GM12891 (cell line): ENCODE data around the gene TECPR1.
A peak's percentile ranks its signal among the peaks of the same experiment; 100 is the strongest.

Experiments
- PAX5 ChIP-seq: IDR thresholded peaks from 2 replicates; pipeline ENCODE4 v1.6.1; 2011; ENCODE audit warnings: low read length, moderate library complexity, mild to moderate bottlenecking; ENCODE audit not compliant: insufficient read depth, severe bottlenecking
- POLR2A ChIP-seq: IDR thresholded peaks from 2 replicates; pipeline ENCODE4 v1.6.1; 2011; ENCODE audit warnings: low read depth, low read length, control low read depth
- POLR2AphosphoS5 ChIP-seq: IDR thresholded peaks from 2 replicates; pipeline ENCODE4 v1.6.1; 2011; ENCODE audit warnings: low read depth, low read length, control low read depth
- SPI1 ChIP-seq: IDR thresholded peaks from 2 replicates; pipeline ENCODE4 v1.6.1; 2011; ENCODE audit warnings: low read depth, low read length, control low read depth
- TAF1 ChIP-seq: IDR thresholded peaks from 2 replicates; pipeline ENCODE4 v1.6.1; 2011; ENCODE audit warnings: low read depth, low read length, control low read depth

DNA sequence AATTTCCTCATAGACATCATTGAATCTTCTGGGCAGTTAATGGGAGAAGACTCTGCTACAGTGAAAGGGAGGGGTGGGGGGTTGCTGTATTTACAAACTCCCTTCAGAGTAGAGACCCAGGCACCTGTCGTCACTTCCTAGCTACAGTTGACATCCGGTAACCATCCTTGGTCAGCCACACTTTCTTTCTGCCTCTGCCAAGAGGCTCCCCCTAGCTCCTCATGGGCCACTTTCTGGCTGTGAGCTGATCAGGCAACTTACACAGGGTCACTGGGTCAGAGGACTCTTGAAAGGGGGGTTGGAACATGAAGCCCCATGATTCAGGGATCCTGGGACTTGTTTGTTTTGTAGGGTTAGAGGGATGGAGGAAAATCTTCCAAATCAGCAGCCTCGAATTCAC is 1.2 kb downstream of the TECPR1 start:
- no peak for TF ChIP-seq POLR2AphosphoS5
- TF ChIP-seq POLR2A, result no peak
- TF ChIP-seq SPI1, result no peak
- peak; percentile 30; the same call in 1 of the 2 replicates for TF ChIP-seq TAF1
- no peak for TF ChIP-seq PAX5
